Measurements from ENCODE around the gene MFSD12. TPM values are rescaled to one million over a fixed set of nuclear protein-coding genes. Genes with fewer than 3 reads are reported as not detected.

The MFSD12 gene
- total RNA-seq, 1 donor from 2014 or later, result 82.8 TPM

DNA sequence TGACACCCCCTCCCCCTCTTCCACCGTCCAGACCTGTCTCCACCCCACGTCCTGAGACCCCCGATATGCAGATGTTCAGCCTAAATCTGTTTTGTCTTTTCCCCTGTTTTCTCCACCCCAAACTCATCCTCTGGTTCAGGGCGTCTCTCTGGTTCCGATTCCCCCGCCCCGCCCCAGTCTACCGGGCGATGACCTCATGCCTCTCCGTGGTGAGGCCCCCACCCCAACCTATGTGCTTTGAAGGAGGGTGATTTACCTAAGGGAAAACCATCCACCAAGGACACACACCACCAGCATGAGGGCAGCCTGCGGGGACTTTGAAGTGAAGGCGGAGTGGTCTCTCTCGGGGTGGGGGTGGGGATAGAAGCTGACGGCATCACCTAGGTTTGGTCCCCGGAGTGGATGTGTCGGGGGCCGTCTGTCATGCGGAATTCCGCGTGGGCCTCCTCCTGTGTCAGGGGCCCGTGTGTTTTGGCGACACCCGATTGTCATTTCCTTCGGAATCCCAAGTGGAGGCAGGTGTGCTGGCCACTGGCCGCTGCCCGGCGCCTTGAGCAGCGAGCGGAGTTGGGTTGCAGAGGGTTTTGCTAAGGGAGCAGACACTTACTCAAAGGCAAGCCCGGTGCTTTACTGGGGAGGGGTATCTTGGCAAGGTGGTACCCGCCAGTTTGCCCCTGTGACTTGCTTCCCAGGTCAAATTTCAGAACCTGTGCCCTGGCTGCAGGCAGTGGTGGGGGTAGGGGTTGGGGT is 49.8 kb downstream of the MFSD12 start:
- DNase-seq (ENCODE audit: low spot score), result no peak

DNA sequence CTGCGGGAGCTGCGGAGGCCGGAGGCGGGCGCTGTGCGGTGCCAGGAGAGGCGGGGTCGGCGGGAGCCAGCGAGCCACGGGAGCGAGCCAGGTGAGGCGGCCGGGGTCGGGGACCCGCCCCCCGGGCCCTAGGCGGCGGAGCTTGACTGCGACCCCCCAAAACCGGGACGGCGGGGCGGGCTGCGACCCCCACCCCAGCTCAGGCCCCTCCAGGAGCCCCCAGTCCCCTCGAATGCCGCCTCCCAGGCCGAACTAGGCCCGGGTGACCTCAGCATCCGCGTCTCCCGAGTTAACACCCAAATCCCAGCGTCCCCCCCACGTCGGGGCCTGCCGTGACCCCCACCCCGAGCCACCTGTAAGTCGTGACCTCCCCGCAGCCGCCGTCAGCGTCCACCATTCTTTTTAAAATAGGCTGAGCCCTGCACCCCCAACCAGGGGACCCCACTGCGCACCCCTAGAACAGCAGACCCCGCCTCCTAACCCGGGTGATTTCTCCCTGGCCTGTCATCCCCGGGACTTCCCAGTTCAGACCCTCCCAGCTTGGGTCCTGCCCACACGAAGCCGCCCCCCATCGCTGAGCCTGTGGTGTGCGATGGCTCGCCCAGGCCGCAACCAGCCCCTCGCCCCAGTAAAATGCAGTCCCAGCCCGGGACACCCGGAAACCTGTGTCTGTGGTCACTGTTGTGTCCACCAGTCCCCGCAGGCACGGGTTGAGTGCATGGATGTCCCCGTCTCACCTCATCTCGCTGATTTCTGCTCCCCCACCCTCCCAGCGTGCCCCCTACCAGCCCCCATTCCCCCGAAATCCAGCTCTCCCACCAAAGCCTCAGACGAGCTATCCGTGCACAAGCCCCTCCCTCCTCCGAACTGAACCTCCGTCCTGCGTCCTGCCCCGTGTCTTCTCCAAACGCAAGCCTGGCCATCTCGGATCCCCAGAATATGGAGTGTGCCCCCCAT is 50.7 kb downstream of the MFSD12 start:
- peak; percentile 69 for DNase-seq (ENCODE audit: low spot score)

DNA sequence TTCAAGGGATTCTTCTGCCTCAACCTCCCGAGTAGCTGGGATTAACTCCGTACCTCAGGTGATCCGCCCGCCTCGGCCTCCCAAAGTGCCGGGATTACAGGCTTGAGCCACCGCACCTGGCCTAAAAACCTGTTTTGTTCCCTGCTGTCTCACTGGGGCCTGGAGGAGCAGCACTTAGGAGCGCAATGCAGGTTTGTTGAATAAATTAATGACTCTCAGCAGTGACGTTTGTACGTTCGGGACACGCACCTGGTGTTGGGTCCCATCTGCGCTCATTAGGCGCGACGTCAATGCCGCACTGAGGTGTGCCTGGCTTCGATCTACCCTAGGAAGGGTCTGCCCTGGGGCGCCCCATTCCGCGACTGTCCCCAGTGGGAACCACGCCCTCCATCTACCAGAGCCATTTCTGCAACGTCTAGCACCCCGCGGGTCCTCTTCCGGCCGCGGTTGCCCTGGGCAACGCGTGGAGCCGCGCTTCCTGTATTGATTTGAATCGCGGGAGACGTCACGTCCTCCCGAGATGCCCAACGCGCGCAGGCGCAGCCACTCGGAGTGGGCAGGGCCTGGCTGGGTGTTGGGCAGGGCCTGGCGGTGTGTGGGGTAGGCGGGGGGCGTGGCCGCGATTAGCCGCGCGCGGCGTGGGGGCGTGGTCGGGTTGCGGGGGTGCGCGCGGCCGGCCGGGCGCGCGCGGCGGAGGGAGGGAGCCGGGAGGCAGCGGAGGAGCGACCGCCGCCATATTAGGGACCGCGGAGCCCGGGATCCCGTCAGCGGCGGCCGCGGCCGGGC is 51.6 kb downstream of the MFSD12 start, which contains the start of gene FZR1:
Gene FZR1, plus strand, starts transcription at position 714 of the 786 bp plus-strand sequence. CDS start 16,679 bp downstream, outside the sequence.
- peak; percentile 99 for DNase-seq (ENCODE audit: low spot score)

DNA sequence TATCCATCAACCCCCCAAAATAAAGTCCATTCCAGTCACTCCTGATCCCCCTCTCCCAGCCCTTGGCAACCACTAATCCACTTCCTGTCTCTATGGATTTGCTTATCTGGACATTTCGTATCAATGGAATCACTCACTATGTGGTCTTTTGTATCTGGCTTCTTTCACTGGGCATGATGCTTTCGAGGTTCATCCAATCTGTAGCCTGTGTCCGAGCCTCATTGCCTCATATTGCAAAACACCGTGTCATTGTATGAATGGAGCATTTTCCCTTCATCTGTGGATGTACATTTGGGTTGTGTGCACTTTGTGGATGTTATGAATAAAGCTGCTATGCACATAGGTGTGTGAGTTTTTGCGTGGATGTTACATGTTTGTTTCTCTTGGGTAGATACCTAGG is 52.7 kb downstream of the MFSD12 start:
- no peak for DNase-seq (ENCODE audit: low spot score)

DNA sequence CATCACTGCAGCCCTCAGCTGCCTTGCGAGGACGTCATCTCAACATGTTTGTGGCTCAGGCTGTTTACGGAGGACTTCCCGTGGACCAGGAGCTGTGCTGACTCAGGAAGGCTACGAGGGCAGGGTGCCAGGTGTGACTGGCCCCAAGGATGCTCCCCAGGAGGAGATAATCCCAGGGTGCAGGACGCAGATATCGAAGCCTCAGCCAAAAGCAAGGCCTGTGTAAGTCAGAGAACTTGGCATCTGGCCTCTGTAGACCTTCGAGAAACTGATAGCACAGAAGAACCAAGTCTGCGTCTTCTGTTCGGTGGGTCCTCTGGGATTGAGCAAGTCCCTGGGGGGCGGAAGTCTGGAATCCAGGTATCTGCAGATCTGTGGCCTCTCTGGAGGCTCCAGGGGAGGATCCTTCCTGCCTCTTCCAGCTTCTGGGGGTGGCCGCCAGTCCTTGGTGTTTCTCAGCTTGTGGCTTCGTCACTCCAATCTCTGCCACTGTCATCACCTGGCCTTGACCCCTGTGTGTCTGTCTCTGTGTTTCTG is 54.3 kb downstream of the MFSD12 start:
- DNase-seq (ENCODE audit: low spot score), result no peak

DNA sequence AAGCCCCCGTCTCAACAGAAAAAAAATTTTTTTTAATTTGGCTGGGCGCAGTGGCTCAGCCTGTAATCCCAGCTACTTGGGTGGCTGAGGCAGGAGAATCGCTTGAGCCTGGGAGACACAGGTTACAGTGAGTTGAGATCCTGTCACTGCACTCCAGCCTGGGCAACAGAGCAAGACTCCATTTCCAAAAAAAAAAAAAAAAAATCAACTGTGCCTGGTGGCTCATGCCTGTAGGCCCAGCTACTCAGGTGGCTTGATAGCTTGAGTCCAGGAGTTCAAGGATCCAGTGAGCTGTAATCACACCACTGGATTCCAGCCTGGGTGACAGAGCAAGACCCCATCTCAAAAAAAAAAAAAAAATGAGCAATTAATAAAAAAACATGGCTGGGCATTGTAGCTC is 55.6 kb downstream of the MFSD12 start:
- DNase-seq (ENCODE audit: low spot score), result no peak

DNA sequence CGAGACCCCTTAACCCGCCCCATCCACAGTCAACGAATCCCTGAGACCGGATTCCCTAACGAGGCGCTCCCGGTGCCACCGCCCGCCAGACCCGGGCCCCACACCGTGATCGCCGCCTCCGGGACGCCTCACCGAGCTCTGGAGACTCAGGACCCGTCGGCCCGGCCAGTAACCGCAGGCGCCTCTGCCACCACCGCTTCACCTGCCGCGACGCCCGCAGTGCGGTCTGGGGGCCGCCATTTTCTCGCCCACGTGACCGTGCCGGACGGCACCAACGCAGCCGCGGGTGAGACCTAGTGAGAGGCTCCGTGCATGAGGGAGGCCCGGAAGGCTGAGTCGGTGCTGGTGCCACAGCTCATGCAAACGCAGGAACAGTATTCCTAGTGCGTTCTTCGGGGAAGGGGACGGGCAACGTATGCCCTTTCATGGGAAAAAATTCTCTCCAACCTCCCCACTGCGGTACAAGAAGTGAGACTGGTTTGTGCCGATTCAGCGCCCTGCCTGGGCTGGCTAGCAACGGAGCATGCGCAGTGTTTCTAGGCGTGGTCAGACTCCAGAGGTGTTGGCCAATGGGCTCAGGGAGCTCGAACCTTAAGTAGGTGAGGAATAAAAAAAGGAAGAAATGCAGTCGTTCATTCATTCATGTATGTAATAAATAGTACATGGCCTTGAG is 56.8 kb downstream of the MFSD12 start, which contains the start of gene DOHH:
Gene DOHH, minus strand, starts transcription at position 246 of the 673 bp plus-strand sequence. CDS start 3,860 bp downstream, outside the sequence.
- DNase-seq (ENCODE audit: low spot score), result peak; percentile 96

DNA sequence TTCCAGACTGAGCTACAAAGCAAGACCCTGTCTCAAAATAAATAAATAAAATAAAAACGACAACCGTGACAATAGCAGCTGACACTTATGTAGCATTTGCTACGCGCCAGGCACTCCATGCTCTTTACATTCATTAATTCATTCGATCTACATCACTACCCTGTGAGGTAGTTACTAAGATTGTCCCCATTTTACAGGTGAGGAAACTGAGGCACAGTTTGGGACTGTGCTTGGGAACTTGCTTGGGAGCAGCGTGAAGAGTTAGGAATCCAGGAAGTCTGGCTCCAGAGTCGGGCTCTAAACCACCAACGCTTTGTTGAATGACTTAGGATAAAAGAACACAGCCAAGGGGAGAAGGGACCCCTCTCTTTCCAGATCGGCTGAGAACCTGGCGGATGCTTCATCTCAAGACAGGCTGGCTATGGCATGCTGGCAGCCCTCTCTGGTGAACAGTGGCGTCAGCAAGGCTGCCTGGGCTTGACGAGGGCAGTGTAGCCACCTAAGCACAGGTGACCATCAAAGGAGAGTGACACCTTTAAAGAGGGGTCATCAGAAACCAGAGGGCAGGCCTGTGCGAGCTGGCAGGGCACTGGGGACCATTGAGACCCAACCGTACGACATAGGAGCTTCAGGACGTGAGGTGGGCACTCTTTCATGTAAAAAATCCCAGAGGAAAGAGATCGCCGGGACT is 57.5 kb downstream of the MFSD12 start:
- no peak for DNase-seq (ENCODE audit: low spot score)

DNA sequence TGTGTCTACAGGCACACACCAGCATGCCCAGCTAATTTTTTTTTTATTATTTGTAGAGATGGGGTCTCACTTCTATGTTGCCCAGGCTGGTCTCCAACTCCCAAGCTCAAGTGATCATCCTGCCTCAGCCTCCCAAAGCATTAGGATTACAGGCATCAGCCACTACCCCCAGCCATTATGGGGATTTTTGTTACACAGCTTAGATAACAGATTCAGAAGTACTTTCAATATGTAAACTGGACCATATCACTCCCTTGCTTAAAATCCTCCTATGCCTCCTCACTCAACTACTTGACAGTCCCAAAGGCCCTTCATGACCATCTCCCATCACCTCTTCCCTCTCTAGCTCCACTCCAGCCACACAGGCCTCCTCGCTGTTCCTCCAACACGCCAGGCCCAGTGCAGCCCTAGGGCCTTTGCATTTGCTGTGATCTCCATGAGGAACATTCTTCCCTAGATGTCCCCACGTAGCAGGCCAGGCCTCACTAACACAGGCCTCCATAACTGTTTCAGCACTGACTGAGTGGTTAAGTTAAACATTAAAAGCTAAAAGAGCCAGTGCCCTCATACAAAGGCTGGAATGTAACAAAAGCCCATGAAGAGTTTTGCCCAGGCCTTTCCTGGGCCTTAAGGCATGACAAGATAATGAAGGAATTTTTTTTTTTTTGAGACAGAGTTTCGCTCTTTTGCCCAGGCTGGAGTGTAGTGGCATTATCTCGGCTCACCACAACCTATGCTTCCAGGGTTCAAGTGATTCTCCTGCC is 59.4 kb downstream of the MFSD12 start:
- DNase-seq (ENCODE audit: low spot score), result no peak

DNA sequence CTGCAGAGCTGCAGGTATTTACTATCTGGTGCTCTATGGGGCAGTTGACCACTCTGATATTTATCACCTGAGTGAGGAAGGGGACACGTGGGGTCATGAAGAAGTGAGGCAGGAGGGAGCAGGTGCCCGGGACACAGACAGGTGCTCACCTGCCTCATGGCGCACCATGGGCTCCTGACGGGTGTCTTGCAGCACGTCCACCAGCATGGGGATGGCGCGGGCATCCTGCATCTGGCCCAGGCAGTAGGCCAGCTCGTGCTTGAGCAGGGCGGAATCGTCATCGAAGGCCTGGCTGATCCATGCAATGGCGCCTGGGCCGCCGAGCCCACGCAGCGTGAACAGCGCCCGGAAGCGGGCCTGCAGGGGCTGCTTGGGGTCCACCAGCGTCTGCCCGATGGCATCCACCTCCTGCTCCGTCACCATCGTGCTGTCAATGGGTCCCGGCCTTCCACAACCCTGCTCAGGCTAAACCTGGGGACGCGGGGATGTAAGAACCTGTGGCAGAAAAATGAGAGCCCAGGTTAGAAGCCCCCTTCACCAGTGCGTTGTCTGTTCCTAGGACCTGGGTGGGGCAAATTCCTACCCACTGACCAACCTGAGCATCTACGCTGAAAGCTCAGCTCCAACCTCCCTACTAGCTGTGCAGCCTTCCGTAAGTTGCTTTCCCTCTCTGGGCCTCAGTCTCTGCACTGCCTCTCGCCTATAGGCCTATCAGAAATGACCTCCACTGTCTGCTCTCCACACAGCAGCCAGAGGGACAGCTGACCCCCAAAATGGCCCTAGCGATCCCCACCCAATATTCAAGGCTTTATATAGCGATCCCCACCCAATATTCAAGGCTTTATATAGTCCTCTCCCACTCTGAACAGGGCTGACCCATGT is 60.8 kb downstream of the MFSD12 start:
- no peak for DNase-seq (ENCODE audit: low spot score)

DNA sequence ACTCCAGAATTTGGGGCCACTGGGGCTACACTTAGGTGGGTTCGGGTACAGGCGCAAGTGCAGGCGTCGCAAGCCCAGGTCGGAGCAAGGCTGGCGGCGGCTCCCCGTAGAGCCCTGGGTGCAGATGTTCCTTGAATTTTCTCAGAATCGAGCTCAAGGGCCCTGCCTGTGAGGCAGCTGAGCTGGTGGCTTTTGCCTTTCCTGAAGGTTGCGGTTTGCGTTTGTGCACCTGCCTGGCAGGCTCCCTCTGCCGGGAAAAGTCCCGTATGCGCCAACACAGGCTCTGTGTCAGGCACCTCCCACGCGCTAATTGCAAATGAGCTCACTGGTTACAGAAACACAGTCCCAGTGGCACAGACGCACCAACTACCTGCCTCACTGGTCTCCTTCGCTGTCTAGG is 62.8 kb downstream of the MFSD12 start:
- no peak for DNase-seq (ENCODE audit: low spot score)

Other genes starting within 250 kb of the MFSD12 start
- gene NFIC, start 191.0 kb downstream of the MFSD12 start, total RNA-seq, result 141 TPM
- not detected for gene SMIM24, start 77.1 kb downstream of the MFSD12 start, total RNA-seq
- not detected for gene SMIM44, start 74.1 kb downstream of the MFSD12 start, total RNA-seq
- 7.1 TPM for gene DOHH, start 56.9 kb downstream of the MFSD12 start, total RNA-seq
- 58.8 TPM for gene FZR1, start 51.3 kb downstream of the MFSD12 start, total RNA-seq
- gene TEKTIP1, start 18.4 kb downstream of the MFSD12 start, total RNA-seq, result 6.4 TPM
- gene HMG20B, start 15.4 kb upstream of the MFSD12 start, total RNA-seq, result 66.5 TPM
- gene GIPC3, start 27.9 kb upstream of the MFSD12 start, total RNA-seq, result 2.4 TPM
- gene TBXA2R, start 49.3 kb upstream of the MFSD12 start, total RNA-seq, result 4.5 TPM
- 31.0 TPM for gene CACTIN, start 69.2 kb upstream of the MFSD12 start, total RNA-seq
- gene PIP5K1C, start 142.9 kb upstream of the MFSD12 start, total RNA-seq, result 58.1 TPM
- 59.7 TPM for gene TJP3, start 150.8 kb upstream of the MFSD12 start, total RNA-seq
- gene APBA3, start 204.1 kb upstream of the MFSD12 start, total RNA-seq, result 15.6 TPM
- gene MRPL54, start 205.1 kb upstream of the MFSD12 start, total RNA-seq, result 51.7 TPM
- not detected for gene RAX2, start 214.6 kb upstream of the MFSD12 start, total RNA-seq
- gene MATK, start 228.8 kb upstream of the MFSD12 start, total RNA-seq, result 1.9 TPM

Measured in ureter (tissue), 1 donor.